Kidney (tissue), 14 donors: ENCODE measurements around the gene SFMBT2. TPM values are rescaled to one million over a fixed set of nuclear protein-coding genes. Genes with fewer than 3 reads are reported as not detected.

Experiments
- DNase-seq, 5 donors: peaks; one replicate each; pipeline ENCODE4 v3.0.0-alpha.2; 2013 to 2020
- FAIRE-seq: peaks from 2 replicates; lab custom pipeline; 2012; peaks lifted over from hg19 to GRCh38; lab: Jason Lieb, UNC
- H3K27ac ChIP-seq, 2 donors: one replicate each; pipeline ENCODE4 v1.7.0; 2013; ENCODE audit warnings: low read depth in 2 of 2, low read length in 2 of 2, inconsistent platforms in 1 of 2
- H3K27me3 ChIP-seq: one replicate; pipeline ENCODE4 v1.7.1; 2013; ENCODE audit warnings: low read length, inconsistent platforms; ENCODE audit not compliant: control insufficient read depth, insufficient read depth
- H3K36me3 ChIP-seq, 3 donors: one replicate each; pipeline versions ENCODE4 v1.7.0 to v1.7.1; 2013; ENCODE audit warnings: low read length in 3 of 3, control low read depth in 1 of 3, inconsistent platforms in 1 of 3; ENCODE audit not compliant: insufficient read depth in 3 of 3, control insufficient read depth in 2 of 3
- H3K4me1 ChIP-seq, 3 donors: one replicate each; pipeline versions ENCODE4 v1.7.0 to v1.7.1; 2013; ENCODE audit warnings: low read length in 3 of 3, inconsistent platforms in 1 of 3, low read depth in 1 of 3; ENCODE audit not compliant: control insufficient read depth in 2 of 3, insufficient read depth in 2 of 3
- H3K4me3 ChIP-seq, 3 donors: one replicate each; pipeline versions ENCODE4 v1.7.0 to v1.8.1; 2013; ENCODE audit warnings: low read length in 3 of 3, control low read depth in 1 of 3, inconsistent platforms in 1 of 3
- H3K9ac ChIP-seq, 3 donors: one replicate each; pipeline versions ENCODE4 v1.7.0 to v1.7.1; 2013; ENCODE audit warnings: low read length in 3 of 3, control low read depth in 1 of 3, inconsistent platforms in 1 of 3
- H3K9me3 ChIP-seq, 3 donors: one replicate each; pipeline versions ENCODE4 v1.7.0 to v1.7.1; 2013; ENCODE audit warnings: low read length in 3 of 3, control low read depth in 1 of 3, inconsistent platforms in 1 of 3; ENCODE audit not compliant: control insufficient read depth in 2 of 3, insufficient read depth in 1 of 3
- CTCF ChIP-seq: IDR thresholded peaks from 3 replicates; pipeline ENCODE4 v1.5.1; 2012; ENCODE audit warnings: mild to moderate bottlenecking, moderate library complexity, borderline replicate concordance; ENCODE audit not compliant: insufficient read depth; ENCODE audit errors: extremely low read depth
- intact Hi-C: fragments of 100-400 bp; cut with DNase I; formaldehyde crosslinking; loops from one replicate; pipeline ENCODE4 v1.11.1; 2022
- polyA plus RNA-seq: library from polyadenylated mRNA; stranded (reverse); fragments of 350-450 nt; fragmentation: Illumina TruSeq; extraction: RNeasy Lipid Tissue Mini Kit (QIAGEN cat#74804); gene quantifications from one replicate; pipeline ENCODE4 v1.2.3, GENCODE V29; 2014; ENCODE audit warnings: low read depth, low replicate concordance; ENCODE audit not compliant: insufficient read depth
- total RNA-seq: library from RNA; stranded (reverse); fragmentation: NEBNext Ultra II Directional; extraction: Animal tissue kit (Norgen Biotek cat#: 25700); gene quantifications from one replicate; pipeline ENCODE4 v1.2.1, GENCODE V29; 2021
- donor health status: control.
- donor health status: control.
- donor health status: control.
- donor health status: control.
- donor health status: control.
- donor health status: DM: yes; HTN: yes; CAD: no.
- donor health status: Normal renal cell carcinoma (clear cell type).

SFMBT2 gene
- total and polyA plus RNA-seq, 2 donors from 2014 or later, result 1.2 to 15.3 TPM

GRCh38 chr10:7277432-7277831 lies 133.4 kb downstream of the SFMBT2 start:
- FAIRE-seq (no peak), DNase-seq (no peak)
- Histone ChIP-seq H3K27me3 (no peaks in the 10 kb centered on the region), H3K4me1 (no peaks in the 10 kb centered on the region), H3K9me3 (no peaks in the 10 kb centered on the region), H3K4me3 (no peak overlapping the region), H3K27ac (no peak overlapping the region), H3K9ac (no peak overlapping the region), H3K36me3 (no peaks in the 10 kb centered on the region)
- no peak for TF ChIP-seq CTCF
- intact Hi-C loops, result no loop called here

GRCh38 chr10:7275761-7276440 lies 134.9 kb downstream of the SFMBT2 start:
- DNase-seq (no peak), FAIRE-seq (no peak)
- Histone ChIP-seq H3K36me3 (no peaks in the 10 kb centered on the region), H3K4me3 (no peak overlapping the region), H3K9ac (no peak overlapping the region), H3K4me1 (no peaks in the 10 kb centered on the region), H3K9me3 (no peaks in the 10 kb centered on the region), H3K27me3 (no peaks in the 10 kb centered on the region), H3K27ac (no peak overlapping the region)
- no peak for TF ChIP-seq CTCF
- intact Hi-C loops, result no loop called here

- no peak for TF ChIP-seq CTCF
Observed at GRCh38 chr10:7274293-7274692, 136.5 kb downstream of the SFMBT2 start.

GRCh38 chr10:7272008-7272407 lies 138.8 kb downstream of the SFMBT2 start:
- FAIRE-seq (no peak), DNase-seq (no peak)
- Histone ChIP-seq H3K27me3 (no peaks in the 10 kb centered on the region), H3K36me3 (no peaks in the 10 kb centered on the region), H3K4me1 (no peaks in the 10 kb centered on the region), H3K4me3 (no peak overlapping the region), H3K27ac (no peak overlapping the region), H3K9me3 (no peaks in the 10 kb centered on the region), H3K9ac (no peak overlapping the region)
- intact Hi-C loops, result no loop called here
- no peak for TF ChIP-seq CTCF

More at GRCh38 chr10:7274293-7274692, 136.5 kb downstream of the SFMBT2 start:
- Histone ChIP-seq H3K9ac (no peak overlapping the region), H3K27me3 (no peaks in the 10 kb centered on the region), H3K4me3 (no peak overlapping the region), H3K36me3 (no peaks in the 10 kb centered on the region), H3K4me1 (no peaks in the 10 kb centered on the region), H3K27ac (no peak overlapping the region), H3K9me3 (no peaks in the 10 kb centered on the region)
- intact Hi-C loops, result no loop called here
- DNase-seq (no peak), FAIRE-seq (no peak)
